ENCODE measurements around the gene ITGA6.

The ITGA6 gene

GRCh38 chr2:172439911-172440310, 12.5 kb downstream of the ITGA6 start:
- no peak for DNase-seq

GRCh38 chr2:172440795-172441194, 13.4 kb downstream of the ITGA6 start:
- DNase-seq = no peak

GRCh38 chr2:172442072-172442895, 14.9 kb downstream of the ITGA6 start:
- DNase-seq = peak in 3 of 51 donors; percentile 13 to 32 (median 19)

GRCh38 chr2:172445851-172446250, 18.5 kb downstream of the ITGA6 start:
- DNase-seq = peak in 15 of 51 donors; percentile 3 to 57 (median 20)

GRCh38 chr2:172446474-172447063, 19.2 kb downstream of the ITGA6 start:
- no peak for DNase-seq

GRCh38 chr2:172447811-172448493, 20.6 kb downstream of the ITGA6 start:
- no peak for DNase-seq

GRCh38 chr2:172448544-172449267, 21.3 kb downstream of the ITGA6 start:
- no peak for DNase-seq

GRCh38 chr2:172449911-172450550, 22.6 kb downstream of the ITGA6 start:
- DNase-seq = no peak

- no peak for DNase-seq
Observed at GRCh38 chr2:172451923-172452322, 24.5 kb downstream of the ITGA6 start.

GRCh38 chr2:172452845-172453244, 25.5 kb downstream of the ITGA6 start:
- DNase-seq = no peak

GRCh38 chr2:172454404-172455120, 27.2 kb downstream of the ITGA6 start:
- no peak for DNase-seq

GRCh38 chr2:172455121-172455515, 27.7 kb downstream of the ITGA6 start:
- DNase-seq = no peak

- no peak for DNase-seq
Observed at GRCh38 chr2:172456002-172456401, 28.6 kb downstream of the ITGA6 start.

GRCh38 chr2:172457536-172457935, 30.1 kb downstream of the ITGA6 start:
- DNase-seq = no peak

- DNase-seq = no peak
Observed at GRCh38 chr2:172458561-172459124, 31.3 kb downstream of the ITGA6 start.

GRCh38 chr2:172460780-172461201, 33.4 kb downstream of the ITGA6 start:
- no peak for DNase-seq

GRCh38 chr2:172461591-172462372, 34.4 kb downstream of the ITGA6 start:
- peak in 40 of 51 donors; percentile 4 to 62 (median 24) for DNase-seq

GRCh38 chr2:172462373-172462848, 35.0 kb downstream of the ITGA6 start:
- no peak for DNase-seq

- DNase-seq = no peak
Observed at GRCh38 chr2:172462849-172463381, 35.5 kb downstream of the ITGA6 start.
